Activated CD8-positive, alpha-beta memory T cell treated with anti-CD3 and anti-CD28 coated beads, Interleukin-2, amount 50 U/mL, for 1 hour (primary cell): ENCODE measurements around the gene MROH2A.
A peak's percentile ranks its signal among the peaks of the same experiment; 100 is the strongest.
"Not testable (repeated sequence)": the region's sequence is repeated elsewhere in the genome, so short reads cannot be mapped to it uniquely, and the experiment has no call there.

ENCODE experiments used
- DNase-seq: peaks from one replicate; pipeline ENCODE4 v3.0.0-alpha.2; 2020; ENCODE audit errors: extremely low read depth

Gene MROH2A

DNA sequence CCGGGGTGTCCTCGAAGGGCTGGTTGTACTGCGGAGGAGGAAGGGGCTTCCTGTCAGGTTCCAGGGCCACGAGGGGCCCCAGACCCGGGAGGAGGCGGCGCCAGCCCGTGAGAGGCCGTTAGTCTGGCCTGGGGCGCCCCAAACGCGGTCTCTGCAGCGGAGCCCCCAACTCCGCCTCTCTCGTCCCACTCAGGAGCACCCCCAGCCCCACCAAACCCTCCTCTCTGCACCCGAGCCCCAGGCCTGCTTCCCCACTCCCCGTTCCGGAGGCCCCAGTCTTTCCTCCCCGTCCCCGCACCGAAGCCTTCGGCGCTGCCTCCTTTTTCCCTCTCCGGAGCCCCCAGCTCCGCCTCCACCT lies 75.7 kb downstream of the MROH2A start:
- no peak for DNase-seq

DNA sequence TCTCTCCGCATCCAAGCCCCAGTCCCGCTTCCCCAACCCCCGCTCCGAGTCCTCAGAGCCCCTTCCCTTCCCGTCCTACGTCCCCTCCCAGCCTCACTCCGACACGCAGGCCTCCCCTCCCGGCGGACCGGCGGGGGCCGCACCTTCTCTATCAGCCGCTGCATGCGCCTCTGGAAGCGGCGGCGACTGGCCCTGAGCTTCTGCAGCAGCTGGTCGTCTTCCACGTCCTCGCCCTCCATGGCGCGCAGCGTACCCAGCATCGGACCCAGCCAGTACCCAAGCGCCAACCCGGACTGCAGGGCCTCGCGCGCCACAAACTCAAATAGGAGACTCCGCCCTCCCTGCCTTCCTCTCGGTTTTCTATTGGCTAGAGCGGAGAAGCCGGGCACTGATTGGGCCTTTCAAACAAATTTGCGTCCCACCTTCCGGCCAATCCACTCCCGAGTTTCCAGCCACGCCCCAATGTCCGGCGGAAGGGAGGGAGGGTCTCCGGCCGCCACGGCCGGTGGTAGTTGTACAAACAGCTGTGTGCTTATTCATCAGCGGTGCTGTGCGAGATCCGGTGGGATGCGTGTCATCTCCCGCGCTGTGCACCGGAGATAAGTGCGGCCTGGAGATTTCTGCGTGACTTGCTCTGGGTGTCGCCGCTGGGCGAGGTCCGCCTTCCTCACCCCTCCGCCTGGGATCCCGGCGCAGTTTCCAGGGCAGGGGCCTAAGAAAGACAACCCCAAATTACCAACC lies 76.3 kb downstream of the MROH2A start, which contains the start of gene HJURP:
Gene HJURP, minus strand, starts transcription at position 295 of the 741 bp plus-strand sequence. Its CDS starts 35 bp downstream, at position 260.
- DNase-seq = peak; percentile 57

DNA sequence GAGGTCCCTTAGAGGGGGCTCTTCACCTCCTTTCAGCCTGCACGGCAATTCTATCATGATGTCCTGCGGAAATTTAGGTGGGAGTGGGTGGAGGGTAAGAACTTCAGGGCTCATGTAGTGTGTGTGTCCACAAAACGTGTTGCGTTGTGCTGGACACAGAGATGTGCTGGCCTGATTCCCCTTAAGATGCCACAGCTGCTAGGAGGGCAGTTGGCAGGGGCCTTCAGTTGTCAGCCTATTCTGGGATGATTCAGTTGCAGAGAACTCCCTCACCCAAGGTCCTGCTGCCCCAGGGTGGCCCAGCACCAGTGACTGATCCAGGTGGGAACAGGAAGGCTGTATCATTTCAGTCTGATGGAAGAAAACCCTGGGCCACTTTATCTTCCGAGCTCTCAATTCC lies 77.2 kb downstream of the MROH2A start:
- DNase-seq = no peak

DNA sequence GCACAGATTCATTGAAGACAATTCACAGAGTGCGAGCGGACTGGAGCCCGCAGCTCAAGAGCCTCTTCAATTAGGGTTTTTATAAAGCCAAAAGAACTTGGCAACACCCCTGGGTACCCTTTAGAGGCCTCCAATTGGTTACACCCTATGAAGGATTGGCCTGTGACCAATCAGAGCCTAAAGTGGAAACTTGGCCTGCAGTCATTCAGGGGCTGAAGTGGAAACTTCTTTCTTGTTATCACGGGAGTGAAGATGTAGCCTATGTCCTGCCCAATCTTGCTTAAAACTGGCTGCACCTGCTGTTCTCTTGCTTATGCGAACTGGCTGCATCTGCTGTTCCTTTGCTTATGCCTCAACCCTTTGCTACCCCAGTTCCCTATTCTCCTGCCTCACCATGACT lies 78.1 kb downstream of the MROH2A start:
- DNase-seq = no peak

DNA sequence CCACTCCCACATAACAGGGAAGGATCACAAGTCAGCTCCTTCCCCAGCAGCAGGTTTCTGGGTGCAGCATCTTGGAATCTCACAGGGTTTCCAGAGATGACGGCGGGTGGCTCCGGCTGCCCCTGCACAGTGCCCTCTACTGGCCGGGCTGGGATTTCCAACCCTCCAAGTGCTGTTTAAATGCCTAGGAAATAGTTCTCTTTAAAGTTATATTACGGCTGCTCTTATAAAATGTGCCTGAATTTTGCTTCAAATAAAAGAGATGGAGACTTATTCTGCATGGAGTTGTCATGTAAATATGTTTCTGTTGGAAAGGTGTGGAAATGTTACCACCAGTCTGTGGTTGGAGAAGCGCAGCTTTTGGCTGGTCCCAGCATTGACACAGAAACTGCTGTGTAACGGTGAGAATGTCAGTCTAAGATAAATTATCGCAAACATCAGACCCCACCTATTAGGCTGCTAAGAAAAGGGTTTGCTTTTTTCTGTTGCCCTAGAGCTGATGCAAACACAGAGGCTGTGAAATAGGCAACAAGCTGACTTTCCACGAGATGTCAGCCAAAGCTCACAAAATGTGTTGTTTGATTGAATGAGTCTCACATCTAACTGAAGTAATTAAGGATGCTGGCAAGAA lies 79.5 kb downstream of the MROH2A start:
- DNase-seq = no peak

DNA sequence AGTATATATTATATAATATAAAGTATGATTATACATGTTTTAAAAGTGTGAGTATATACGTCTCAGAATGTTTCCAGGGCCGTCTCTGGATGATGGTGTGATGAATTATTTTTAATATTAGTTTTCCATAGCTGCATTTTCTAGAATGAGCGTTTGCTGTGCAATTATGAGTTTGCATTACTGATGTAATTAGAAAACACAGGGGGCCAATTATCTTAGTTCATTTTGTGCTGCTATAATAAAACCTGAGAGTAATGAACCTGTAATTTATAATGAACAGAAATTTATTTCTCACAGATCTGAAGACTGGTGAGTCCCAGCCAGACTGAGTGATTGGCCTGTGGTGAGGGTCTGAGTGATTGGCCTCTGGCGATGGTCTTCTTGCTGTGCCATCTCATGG lies 80.2 kb downstream of the MROH2A start:
- no peak for DNase-seq

DNA sequence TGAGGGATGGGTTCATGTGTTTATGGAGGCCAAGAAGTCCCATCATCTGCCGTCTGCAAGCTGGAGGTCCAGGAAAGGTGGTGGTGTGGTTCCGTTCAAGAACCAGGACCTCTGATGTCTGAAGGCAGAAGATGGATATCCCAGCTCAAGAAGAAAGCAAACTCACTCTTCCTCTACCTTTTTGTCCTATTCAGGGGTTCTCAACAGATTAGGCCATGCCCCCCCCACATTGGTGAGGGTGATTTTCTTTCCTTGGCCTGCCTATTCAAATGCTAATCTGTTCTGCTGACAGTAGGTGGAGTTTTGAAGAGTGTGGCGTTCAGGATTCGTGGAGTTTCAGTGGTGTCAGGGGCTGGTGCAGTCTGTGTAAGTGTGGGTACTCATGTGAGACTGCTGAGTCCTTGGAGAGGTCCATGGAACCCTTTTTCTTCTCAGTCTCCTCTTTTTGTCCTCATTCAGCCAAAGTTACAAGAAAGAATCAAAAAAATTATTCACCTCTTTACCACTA lies 84.2 kb downstream of the MROH2A start:
- DNase-seq = no peak

DNA sequence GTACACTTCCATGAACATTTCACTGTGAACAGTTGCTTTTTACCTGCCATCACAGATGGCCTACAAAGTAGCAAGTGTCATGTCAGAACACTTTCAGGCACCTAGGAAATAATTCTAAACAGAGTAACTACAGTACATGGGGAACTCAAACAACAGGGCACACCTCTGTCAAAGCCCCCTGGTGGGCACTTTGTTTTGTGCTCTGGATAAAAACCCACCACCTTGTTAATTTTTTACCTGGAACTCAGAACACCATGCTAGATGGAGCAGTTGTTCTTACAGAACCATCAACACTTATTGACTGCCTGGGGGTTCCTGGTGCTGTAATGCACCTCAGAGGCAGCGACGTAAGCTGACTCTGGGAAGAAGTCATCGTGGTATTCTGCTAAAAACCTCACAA lies 87.7 kb downstream of the MROH2A start:
- DNase-seq = no peak

DNA sequence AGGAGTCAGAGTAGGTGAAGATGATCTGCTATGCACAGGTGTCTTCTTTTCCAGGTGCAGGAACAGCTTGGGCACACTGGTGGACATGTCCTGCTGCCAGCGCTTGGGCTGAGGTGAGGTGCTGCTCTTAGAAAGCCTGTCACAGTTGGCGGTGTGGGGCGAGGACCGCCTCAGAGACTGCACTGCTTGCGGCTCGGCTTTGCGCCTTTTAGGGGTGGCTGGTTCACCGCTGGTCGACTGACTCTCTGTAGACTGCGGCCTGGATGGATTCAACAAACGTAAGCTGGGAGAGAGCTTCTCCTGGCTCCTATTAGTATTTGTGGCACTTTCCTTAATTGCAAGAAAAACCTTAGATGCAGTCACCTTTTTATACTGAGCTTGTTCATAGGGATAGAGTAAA lies 88.3 kb downstream of the MROH2A start:
- no peak for DNase-seq

DNA sequence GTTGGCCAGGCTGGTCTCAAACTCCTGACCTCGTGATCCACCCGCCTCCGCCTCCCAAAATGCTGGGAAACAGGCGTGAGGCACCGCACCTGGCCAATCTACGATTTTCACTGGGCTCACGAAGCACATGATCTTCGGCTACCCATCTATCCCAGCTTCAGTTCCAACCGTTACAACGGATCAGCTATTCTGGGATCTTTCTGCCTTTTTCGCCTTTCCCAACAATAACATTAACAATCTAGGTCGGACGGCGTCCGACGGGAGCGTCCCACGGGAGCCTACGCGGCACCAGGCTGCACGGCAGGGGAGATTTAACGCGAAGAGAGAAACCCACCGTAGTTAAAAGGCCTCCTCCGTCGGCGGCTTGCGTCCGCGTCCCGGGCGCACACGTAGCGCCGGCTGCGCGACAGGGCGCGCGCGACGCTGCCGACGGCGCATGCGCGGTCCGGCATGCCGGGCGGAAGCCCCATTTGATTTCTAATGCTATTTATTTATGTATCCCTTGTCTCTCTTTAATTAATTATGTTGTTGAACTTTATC lies 89.9 kb downstream of the MROH2A start, which contains the start of gene MSL3B:
Gene MSL3B, minus strand, starts transcription at position 394 of the 540 bp plus-strand sequence.
- no peak for DNase-seq

DNA sequence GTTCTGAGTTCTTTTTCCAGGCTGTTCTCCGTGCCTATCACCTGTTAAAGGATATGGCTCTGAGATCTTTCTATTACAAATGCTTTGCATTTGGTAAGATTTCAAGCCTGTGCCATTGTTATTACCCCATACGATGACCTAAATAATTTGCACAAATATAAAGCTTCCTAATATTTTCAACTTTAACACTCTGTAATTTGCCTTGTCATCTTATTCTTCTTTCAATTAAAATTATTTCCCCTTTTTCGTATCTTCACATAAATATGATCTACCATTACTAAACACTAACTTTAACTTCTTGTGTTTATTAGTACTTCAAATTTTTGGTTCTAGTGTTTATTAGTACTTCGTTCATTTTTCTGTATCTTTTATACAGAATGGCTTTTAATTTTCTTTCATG lies 93.3 kb downstream of the MROH2A start:
- no peak for DNase-seq

DNA sequence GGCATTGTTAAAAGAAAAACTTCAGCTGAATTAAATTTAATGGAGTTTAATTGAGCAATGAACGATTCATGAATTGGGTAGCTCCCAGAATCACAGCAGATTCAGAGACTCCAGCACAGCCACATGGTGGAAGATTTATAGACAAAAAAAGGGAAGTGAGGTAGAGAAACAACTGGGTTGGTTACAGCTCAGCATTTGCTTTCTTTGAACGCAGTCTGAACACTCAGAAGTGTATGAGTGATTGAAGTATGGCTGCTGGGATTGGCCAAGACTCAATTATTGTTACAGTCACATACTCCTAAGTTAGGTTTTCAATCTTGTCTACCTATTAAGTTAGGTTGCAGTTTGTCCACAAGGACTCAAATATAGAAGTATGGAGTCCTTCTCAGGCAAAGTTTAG lies 94.0 kb downstream of the MROH2A start:
- not testable (repeated sequence) for DNase-seq

DNA sequence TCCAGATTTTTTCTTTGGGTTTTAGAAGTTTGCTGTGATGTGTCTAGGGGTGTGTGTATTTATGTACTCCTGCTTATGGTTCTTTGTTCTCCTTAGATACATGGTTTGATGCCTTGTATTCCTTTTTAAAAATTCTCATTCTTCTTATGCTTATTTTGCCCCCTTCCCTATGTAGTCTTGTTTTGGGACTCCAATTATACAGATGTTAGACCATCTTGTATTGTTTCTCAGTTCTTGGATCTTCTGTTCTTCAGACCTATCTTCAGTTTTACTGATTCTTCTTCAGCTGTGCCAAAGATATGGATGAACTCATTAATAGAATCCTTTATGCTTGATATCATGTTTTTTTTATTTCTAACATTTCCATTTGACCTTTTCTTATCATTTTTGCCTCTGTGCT lies 104.2 kb downstream of the MROH2A start:
- DNase-seq = no peak
